Testis (tissue), 2 donors: ENCODE data around the gene AIG1.
"Not testable (repeated sequence)": the region's sequence is repeated elsewhere in the genome, so short reads cannot be mapped to it uniquely, and the experiment has no call there.

Experiments used
- POLR2A ChIP-seq: fragments of 450-650 bp; IDR thresholded peaks from one replicate; pipeline ENCODE4 v1.6.1; 2017; ENCODE audit warnings: antibody characterized with exemption, mild to moderate bottlenecking, moderate library complexity
- TF ChIP-seq, protein P1 (sequence below), 3 experiments: fragments of 450-650 bp in 2 of 3; fragments of 200-600 bp in 1 of 3; sonication (generic) in 1 of 3; IDR thresholded peaks; one replicate each; pipeline ENCODE4 v1.5.1; 2016 to 2019; ENCODE audit warnings: antibody characterized with exemption in 3 of 3, mild to moderate bottlenecking in 2 of 3, moderate library complexity in 1 of 3

DNA sequence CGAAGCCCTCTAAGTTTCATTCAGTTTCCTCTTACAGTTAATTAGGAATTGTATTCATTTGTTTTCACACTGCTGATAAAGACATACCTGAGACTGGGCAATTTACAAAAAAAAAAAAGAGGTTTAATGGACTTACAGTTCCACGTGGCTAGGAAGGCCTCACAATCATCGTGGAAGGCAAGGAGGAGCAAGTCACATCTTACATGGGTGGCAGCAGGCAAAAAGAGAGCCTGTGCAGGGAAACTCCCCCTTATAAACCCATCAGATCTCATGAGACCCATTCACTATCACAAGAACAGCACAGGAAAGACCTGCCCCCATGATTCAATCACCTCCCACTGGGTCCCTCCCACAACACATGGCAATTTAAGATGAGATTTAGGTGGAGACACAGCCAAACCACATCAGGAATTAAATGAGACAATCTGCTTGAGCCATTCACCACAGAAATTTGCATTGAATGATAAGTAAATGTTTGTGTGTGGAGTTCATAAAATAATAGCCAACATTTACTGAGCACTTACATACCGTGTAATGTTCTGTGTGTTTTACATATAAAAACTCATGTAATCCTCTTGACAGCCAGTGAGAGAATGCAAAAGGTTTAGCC is 185.6 kb downstream of the AIG1 start:
- TF ChIP-seq, protein P1, sequence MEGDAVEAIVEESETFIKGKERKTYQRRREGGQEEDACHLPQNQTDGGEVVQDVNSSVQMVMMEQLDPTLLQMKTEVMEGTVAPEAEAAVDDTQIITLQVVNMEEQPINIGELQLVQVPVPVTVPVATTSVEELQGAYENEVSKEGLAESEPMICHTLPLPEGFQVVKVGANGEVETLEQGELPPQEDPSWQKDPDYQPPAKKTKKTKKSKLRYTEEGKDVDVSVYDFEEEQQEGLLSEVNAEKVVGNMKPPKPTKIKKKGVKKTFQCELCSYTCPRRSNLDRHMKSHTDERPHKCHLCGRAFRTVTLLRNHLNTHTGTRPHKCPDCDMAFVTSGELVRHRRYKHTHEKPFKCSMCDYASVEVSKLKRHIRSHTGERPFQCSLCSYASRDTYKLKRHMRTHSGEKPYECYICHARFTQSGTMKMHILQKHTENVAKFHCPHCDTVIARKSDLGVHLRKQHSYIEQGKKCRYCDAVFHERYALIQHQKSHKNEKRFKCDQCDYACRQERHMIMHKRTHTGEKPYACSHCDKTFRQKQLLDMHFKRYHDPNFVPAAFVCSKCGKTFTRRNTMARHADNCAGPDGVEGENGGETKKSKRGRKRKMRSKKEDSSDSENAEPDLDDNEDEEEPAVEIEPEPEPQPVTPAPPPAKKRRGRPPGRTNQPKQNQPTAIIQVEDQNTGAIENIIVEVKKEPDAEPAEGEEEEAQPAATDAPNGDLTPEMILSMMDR (IDR thresholded peaks at IDR 0.05) = not testable (repeated sequence)
- not testable (repeated sequence) for TF ChIP-seq POLR2A
